GM18505 (cell line): Measurements from ENCODE around the gene TAB2.

Experiments
- ATAC-seq: cut with Tn5 transposase; IDR thresholded peaks from one replicate; pipeline ENCODE4 v1.9.1; 2021; ENCODE audit not compliant: unreplicated experiment
- POLR2A ChIP-seq: IDR thresholded peaks from 4 replicates; pipeline ENCODE4 v1.6.1; 2011; ENCODE audit warnings: borderline replicate concordance; ENCODE audit not compliant: insufficient read depth, insufficient read length; ENCODE audit errors: extremely low read depth

The TAB2 gene

GRCh38 chr6:149317644-149318571, at the start of gene TAB2:
Gene TAB2, plus strand, starts transcription at chr6:149317712. Its CDS starts 52,286 bp downstream, at chr6:149369998.
- TF ChIP-seq POLR2A, result no peak
- peak; percentile 25 for ATAC-seq

GRCh38 chr6:149268146-149268545, 49.4 kb upstream of the TAB2 start:
- TF ChIP-seq POLR2A, result no peak
- ATAC-seq, result no peak

GRCh38 chr6:149268768-149269167, 48.7 kb upstream of the TAB2 start:
- ATAC-seq, result no peak
- TF ChIP-seq POLR2A, result no peak

GRCh38 chr6:149270616-149271015, 46.9 kb upstream of the TAB2 start:
- no peak for ATAC-seq
- TF ChIP-seq POLR2A, result no peak

- no peak for TF ChIP-seq POLR2A
- ATAC-seq, result peak; percentile 55
Observed at GRCh38 chr6:149271348-149272340, 45.9 kb upstream of the TAB2 start.

GRCh38 chr6:149273318-149273717, 44.2 kb upstream of the TAB2 start:
- TF ChIP-seq POLR2A, result no peak
- ATAC-seq, result no peak

GRCh38 chr6:149275621-149276020, 41.9 kb upstream of the TAB2 start:
- ATAC-seq, result no peak
- no peak for TF ChIP-seq POLR2A

- ATAC-seq, result no peak
- no peak for TF ChIP-seq POLR2A
Observed at GRCh38 chr6:149277621-149278020, 39.9 kb upstream of the TAB2 start.

- TF ChIP-seq POLR2A, result no peak
- ATAC-seq, result no peak
Observed at GRCh38 chr6:149278997-149279396, 38.5 kb upstream of the TAB2 start.

GRCh38 chr6:149284904-149285303, 32.6 kb upstream of the TAB2 start:
- TF ChIP-seq POLR2A, result no peak
- ATAC-seq, result no peak

- no peak for ATAC-seq
- TF ChIP-seq POLR2A, result no peak
Observed at GRCh38 chr6:149285626-149286025, 31.9 kb upstream of the TAB2 start.

GRCh38 chr6:149286905-149287304, 30.6 kb upstream of the TAB2 start:
- no peak for TF ChIP-seq POLR2A
- ATAC-seq, result no peak

- ATAC-seq, result no peak
- no peak for TF ChIP-seq POLR2A
Observed at GRCh38 chr6:149289192-149289781, 28.2 kb upstream of the TAB2 start.
